H1 (cell line): ENCODE measurements around the gene NEURL4. TPM values are rescaled to one million over a fixed set of nuclear protein-coding genes. Genes with fewer than 3 reads are reported as not detected.

Source experiments
- CTCF ChIA-PET: fragments of 300-600 bp; sonication (Branson Sonifier 250); formaldehyde crosslinking; loops from one replicate; lab custom pipeline; 2021; ENCODE audit not compliant: partially characterized antibody; lab: Charles Lee
- POLR2A ChIA-PET: fragments of 300-600 bp; sonication (Branson Sonifier 250); formaldehyde crosslinking; loops from one replicate; lab custom pipeline; 2021; ENCODE audit warnings: inconsistent platforms; ENCODE audit not compliant: partially characterized antibody; lab: Charles Lee
- DNase-seq, 2 experiments: peaks; one replicate each; pipeline versions ENCODE4 v3.0.0 to v3.0.0-alpha.2; 2010 to 2022; ENCODE audit warnings: low spot score in 2 of 2, low read depth in 1 of 2, mixed read lengths in 1 of 2
- FAIRE-seq: peaks from 2 replicates; lab custom pipeline; 2011; peaks lifted over from hg19 to GRCh38; lab: Jason Lieb, UNC
- H2AFZ ChIP-seq: 2 replicates; pipeline ENCODE4 v1.8.1; 2012; ENCODE audit warnings: low read length, inconsistent platforms
- H2AK5ac ChIP-seq: 2 replicates; pipeline ENCODE4 v1.6.1; 2013; ENCODE audit warnings: low read depth, low read length
- H2BK120ac ChIP-seq: replicated peaks from 2 replicates; pipeline ENCODE3; 2013; ENCODE audit warnings: low read depth, low read length, inconsistent platforms
- H2BK12ac ChIP-seq: 2 replicates; pipeline ENCODE4 v1.6.1; 2013; ENCODE audit warnings: low read depth, low read length
- H2BK15ac ChIP-seq: 2 replicates; pipeline ENCODE4 v1.6.1; 2013; ENCODE audit warnings: low read length
- H2BK20ac ChIP-seq: 2 replicates; pipeline ENCODE4 v1.6.1; 2013; ENCODE audit warnings: low read length
- H2BK5ac ChIP-seq: 2 replicates; pipeline ENCODE4 v1.6.1; 2013; ENCODE audit warnings: low read depth, low read length
- H3K14ac ChIP-seq: 2 replicates; pipeline ENCODE4 v1.6.1; 2013; ENCODE audit warnings: inconsistent platforms; ENCODE audit not compliant: insufficient read length
- H3K18ac ChIP-seq: 2 replicates; pipeline ENCODE4 v1.6.1; 2013; ENCODE audit warnings: low read length; ENCODE audit errors: extremely low read depth
- H3K23ac ChIP-seq: 2 replicates; pipeline ENCODE4 v1.6.1; 2013; ENCODE audit warnings: inconsistent platforms; ENCODE audit not compliant: insufficient read length
- H3K23me2 ChIP-seq: 2 replicates; pipeline ENCODE4 v1.6.1; 2013; ENCODE audit warnings: low read depth, low read length
- H3K27ac ChIP-seq: 2 replicates; pipeline ENCODE4 v1.6.1; 2011; ENCODE audit warnings: low read depth, low read length, inconsistent platforms
- H3K27me3 ChIP-seq, 4 experiments: replicated peaks in 1 of 4; 1 replicate in 1 of 4; 2 replicates in 3 of 4; pipeline versions ENCODE4 v1.6.1 to v1.8.1; 2011 to 2013; ENCODE audit warnings: low read length in 3 of 4, mild to moderate bottlenecking in 3 of 4, inconsistent platforms in 2 of 4, mixed read lengths in 2 of 4, moderate library complexity in 1 of 4; ENCODE audit not compliant: control insufficient read depth in 3 of 4, insufficient read depth in 3 of 4; ENCODE audit errors: extremely low read depth in 1 of 4
- H3K36me3 ChIP-seq, 4 experiments: 2 replicates each; pipeline versions ENCODE4 v1.6.1 to v1.8.1; 2011 to 2013; ENCODE audit warnings: mild to moderate bottlenecking in 4 of 4, low read length in 3 of 4, moderate library complexity in 2 of 4, control low read depth in 1 of 4, inconsistent platforms in 1 of 4; ENCODE audit not compliant: insufficient read depth in 4 of 4, control insufficient read depth in 2 of 4
- H3K4ac ChIP-seq: replicated peaks from 2 replicates; pipeline ENCODE3; 2013; ENCODE audit warnings: low read length, low read depth, mixed read lengths, inconsistent platforms; ENCODE audit not compliant: insufficient read length
- H3K4me1 ChIP-seq, 4 experiments: replicated peaks in 1 of 4; 1 replicate in 1 of 4; 2 replicates in 3 of 4; pipeline versions ENCODE4 v1.6.1 to v1.8.1; 2011 to 2013; ENCODE audit warnings: low read length in 3 of 4, inconsistent platforms in 2 of 4, mixed read lengths in 1 of 4; ENCODE audit not compliant: insufficient read depth in 4 of 4, control insufficient read depth in 3 of 4
- H3K4me2 ChIP-seq, 2 experiments: 2 replicates each; pipeline versions ENCODE4 v1.6.1 to v1.8.1; 2011 to 2013; ENCODE audit warnings: low read depth in 2 of 2, low read length in 2 of 2, control low read depth in 1 of 2, inconsistent platforms in 1 of 2, mild to moderate bottlenecking in 1 of 2; ENCODE audit not compliant: insufficient read depth in 1 of 2
- H3K4me3 ChIP-seq, 4 experiments: fragments of 200-600, 300-600 bp in 1 of 4; sonication (generic), shearing (Covaris generic), sonication (Bioruptor Twin) in 1 of 4; 2 replicates each; pipeline versions ENCODE4 v1.5.1 to v1.8.1; 2011 to 2016; ENCODE audit warnings: low read length in 4 of 4, low read depth in 3 of 4, control low read depth in 2 of 4, inconsistent platforms in 2 of 4, mild to moderate bottlenecking in 2 of 4, mixed read lengths in 1 of 4, moderate library complexity in 1 of 4; ENCODE audit not compliant: insufficient read depth in 2 of 4; ENCODE audit errors: extremely low read depth in 1 of 4
- H3K56ac ChIP-seq: replicated peaks from 2 replicates; pipeline ENCODE3; 2013; ENCODE audit warnings: low read depth, mild to moderate bottlenecking, mixed read lengths, low read length, inconsistent platforms; ENCODE audit not compliant: insufficient read length
- H3K79me1 ChIP-seq: 2 replicates; pipeline ENCODE4 v1.6.1; 2013; ENCODE audit warnings: low read depth, low read length, control low read depth
- H3K79me2 ChIP-seq, 2 experiments: 2 replicates each; pipeline versions ENCODE4 v1.6.1 to v1.8.1; 2012 to 2013; ENCODE audit warnings: low read length in 2 of 2, mild to moderate bottlenecking in 2 of 2, inconsistent platforms in 1 of 2; ENCODE audit not compliant: insufficient read depth in 2 of 2, control insufficient read depth in 1 of 2
- H3K9ac ChIP-seq, 4 experiments: replicated peaks in 1 of 4; 1 replicate in 1 of 4; 2 replicates in 3 of 4; pipeline versions ENCODE4 v1.6.1 to v1.8.1; 2011 to 2013; ENCODE audit warnings: low read depth in 3 of 4, low read length in 3 of 4, control low read depth in 2 of 4, mild to moderate bottlenecking in 2 of 4, moderate library complexity in 2 of 4, inconsistent platforms in 1 of 4; ENCODE audit errors: extremely low read depth in 1 of 4
- H3K9me3 ChIP-seq, 2 experiments: 2 replicates each; pipeline versions ENCODE4 v1.6.1 to v1.8.1; 2012 to 2013; ENCODE audit warnings: mild to moderate bottlenecking in 2 of 2, moderate library complexity in 2 of 2, control low read depth in 1 of 2, inconsistent platforms in 1 of 2, low read depth in 1 of 2, low read length in 1 of 2, mixed read lengths in 1 of 2; ENCODE audit not compliant: insufficient read depth in 2 of 2
- H4K20me1 ChIP-seq, 2 experiments: replicated peaks in 1 of 2; 2 replicates each; pipeline versions ENCODE3 to v1.8.1; 2011 to 2013; ENCODE audit warnings: inconsistent platforms in 2 of 2, low read length in 2 of 2, mild to moderate bottlenecking in 1 of 2; ENCODE audit not compliant: insufficient read depth in 2 of 2, control insufficient read depth in 1 of 2
- H4K5ac ChIP-seq: 2 replicates; pipeline ENCODE4 v1.6.1; 2013; ENCODE audit warnings: low read length, low read depth, mixed read lengths, inconsistent platforms; ENCODE audit not compliant: insufficient read length
- H4K8ac ChIP-seq: 2 replicates; pipeline ENCODE4 v1.8.0; 2013; ENCODE audit warnings: mild to moderate bottlenecking, moderate library complexity, low read length, inconsistent platforms; ENCODE audit not compliant: insufficient read depth; ENCODE audit errors: extremely low read depth
- H4K91ac ChIP-seq: replicated peaks from 2 replicates; pipeline ENCODE3; 2013; ENCODE audit warnings: low read length, mixed read lengths, inconsistent platforms; ENCODE audit not compliant: insufficient read length
- BCL11A ChIP-seq, 2 experiments: IDR thresholded peaks; one replicate each; pipeline ENCODE4 v1.6.1; 2011; ENCODE audit warnings: low read depth in 2 of 2, low read length in 2 of 2, mild to moderate bottlenecking in 2 of 2
- BRCA1 ChIP-seq: IDR thresholded peaks from 2 replicates; pipeline ENCODE4 v1.6.1; 2012; ENCODE audit warnings: low read depth, low read length, improper control_type of control experiment
- EP300 ChIP-seq, 2 experiments: IDR thresholded peaks; 1 replicate in 1 of 2; 2 replicates in 1 of 2; pipeline ENCODE4 v1.6.1; 2011 to 2012; ENCODE audit warnings: low read depth in 2 of 2, low read length in 2 of 2, mild to moderate bottlenecking in 2 of 2, borderline replicate concordance in 1 of 2, inconsistent platforms in 1 of 2, moderate library complexity in 1 of 2
- HDAC2 ChIP-seq, 2 experiments: fragments of 300-600 bp in 1 of 2; sonication (generic) in 1 of 2; IDR thresholded peaks; 2 replicates each; pipeline ENCODE4 v1.6.1; 2011 to 2012; ENCODE audit warnings: low read depth in 2 of 2, low read length in 2 of 2, mild to moderate bottlenecking in 2 of 2, moderate library complexity in 2 of 2, borderline replicate concordance in 1 of 2, inconsistent platforms in 1 of 2
- HDAC6 ChIP-seq: IDR thresholded peaks from one replicate; pipeline ENCODE4 v1.7.1; 2012; ENCODE audit warnings: low read depth, mild to moderate bottlenecking, inconsistent platforms, low read length, moderate library complexity
- KDM5A ChIP-seq: fragments of 200-600 bp; IDR thresholded peaks from 2 replicates; pipeline ENCODE4 v1.7.1; 2012; ENCODE audit warnings: mild to moderate bottlenecking, low read length, inconsistent platforms, mixed read lengths
- RXRA ChIP-seq: IDR thresholded peaks from 2 replicates; pipeline ENCODE4 v1.6.1; 2011; ENCODE audit warnings: low read depth, mild to moderate bottlenecking, low read length, moderate library complexity; ENCODE audit not compliant: insufficient read depth
- SP1 ChIP-seq: IDR thresholded peaks from 2 replicates; pipeline ENCODE4 v1.6.1; 2011; ENCODE audit warnings: low read depth, low read length
- SP4 ChIP-seq: IDR thresholded peaks from 2 replicates; pipeline ENCODE4 v1.6.1; 2012; ENCODE audit warnings: low read length, inconsistent platforms
- TBP ChIP-seq: IDR thresholded peaks from 2 replicates; pipeline ENCODE4 v1.6.1; 2011; ENCODE audit warnings: low read depth, low read length, improper control_type of control experiment
- ZNF274 ChIP-seq: IDR thresholded peaks from 2 replicates; pipeline ENCODE4 v1.7.0; 2012; ENCODE audit warnings: low read length, borderline replicate concordance; ENCODE audit errors: extremely low read depth
- WGBS, 2 experiments: shearing (Covaris generic) in 1 of 2; methylation state at CpG; one replicate each; pipeline versions ENCODE4 v1.1.6 to v1.1.7; 2013 to 2015; ENCODE audit warnings: low lambda C conversion rate in 2 of 2, mixed read lengths in 2 of 2, inconsistent platforms in 1 of 2, low coverage in 1 of 2, missing lambda C conversion rate in 1 of 2; ENCODE audit not compliant: insufficient replicate concordance in 2 of 2, insufficient coverage in 1 of 2, insufficient read length in 1 of 2; ENCODE audit errors: extremely low coverage in 1 of 2, missing lambda C conversion rate in 1 of 2; 5-methylcytosine and 5-hydroxymethylcytosine counted together
- polyA plus RNA-seq, 7 experiments: library from polyadenylated mRNA; depleted of rRNA in 3 of 7; stranded (reverse) in 5 of 7; unstranded in 2 of 7; fragments of >200 nt in 5 of 7; fragments of 200-250 nt in 2 of 7; gene quantifications; 1 replicate in 5 of 7; 2 replicates in 1 of 7; 4 replicates in 1 of 7; pipeline versions ENCODE4 v1.2.1 to v1.2.3, GENCODE V29; 2011 to 2013; ENCODE audit warnings: missing spikeins in 2 of 7, mixed read lengths in 2 of 7
- total RNA-seq: library from RNA; stranded (reverse); fragmentation: NEBNext Ultra II Directional; extraction: Animal tissue kit (Norgen Biotek cat#: 25700); gene quantifications from 2 replicates; pipeline ENCODE4 v1.2.1, GENCODE V29; 2021
- TF ChIP-seq, protein P1 (sequence below): IDR thresholded peaks from 2 replicates; pipeline ENCODE4 v1.6.1; 2011; ENCODE audit warnings: low read depth, mild to moderate bottlenecking, low read length; ENCODE audit not compliant: insufficient read depth

NEURL4 gene
- total and polyA plus RNA-seq, 2 of the 8 experiments (the other 6 are each of a cell fraction or from before 2014, with no cell fraction given), result 29.6 to 46.8 TPM

DNA sequence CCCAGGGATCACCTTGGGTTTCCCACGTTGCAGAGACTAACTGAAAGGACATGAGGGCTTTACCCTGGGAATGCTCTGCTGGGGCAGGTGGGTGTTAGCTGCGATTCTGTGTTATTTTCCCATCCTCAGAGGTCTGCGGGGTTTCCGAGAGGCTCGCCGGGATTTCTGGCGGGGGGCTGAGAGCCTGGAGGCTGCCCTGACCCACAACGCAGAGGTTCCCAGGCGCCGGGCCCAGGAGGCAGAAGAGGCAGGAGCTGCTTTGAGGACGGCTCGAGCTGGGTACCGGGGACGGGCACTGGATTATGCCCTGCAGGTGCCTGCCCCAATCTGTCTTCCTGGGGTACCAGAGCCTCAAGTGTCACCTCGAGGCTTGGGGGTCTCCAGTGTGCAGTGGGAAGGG lies 14.1 kb upstream of the NEURL4 start:
- 94% methylated on average over 15 of the region's 15 CpGs; no CpG with 5 or more reads in 1 of the 2 experiments for WGBS, 2 experiments
- POLR2A ChIA-PET, result interaction anchor here (1.0 to 3.7 kb wide), 7 partner anchors 13 to 218 kb away, joined by 3 to 20 read pairs (median 3); partner anchors contain the start of gene NEURL4
- H3K36me3 ChIP-seq, result no peaks in the 10 kb centered on the region; a peak in 1 of 8 replicates
- no peak overlapping the region for H2BK20ac ChIP-seq
- H3K14ac ChIP-seq, result no peak overlapping the region
- H2AK5ac ChIP-seq, result no peak overlapping the region
- no peak overlapping the region for H3K18ac ChIP-seq
- no peaks in the 10 kb centered on the region for H3K79me1 ChIP-seq
- H2BK15ac ChIP-seq, result no peak overlapping the region
- H2BK5ac ChIP-seq, result no peak overlapping the region
- no peak overlapping the region for H4K5ac ChIP-seq
- no peak overlapping the region for H3K4me3 ChIP-seq
- no peak overlapping the region for H3K23ac ChIP-seq
- no peaks in the 10 kb centered on the region for H4K20me1 ChIP-seq
- H2AFZ ChIP-seq, result no peak overlapping the region
- no peaks in the 10 kb centered on the region for H3K23me2 ChIP-seq
- peak overlapping the region; percentile 5; the same call in 1 of the 2 replicates for H4K8ac ChIP-seq
- H3K4me2 ChIP-seq, result no peak overlapping the region
- H3K56ac ChIP-seq, result no peak overlapping the region
- no peak overlapping the region for H2BK120ac ChIP-seq
- no peaks in the 10 kb centered on the region for H3K9me3 ChIP-seq
- FAIRE-seq (no peak), DNase-seq (no peak)
- H3K79me2 ChIP-seq, result no peaks in the 10 kb centered on the region
- H4K91ac ChIP-seq, result no peak overlapping the region
- H3K4ac ChIP-seq, result no peak overlapping the region
- TF ChIP-seq KDM5A (no peak), EP300 (IDR thresholded peaks at IDR 0.05; ENCODE audit: borderline replicate concordance in 1 of 2, low read depth in 2 of 2, low read length in 2 of 2) (no peak), ZNF274 (no peak), SP4 (no peak), TBP (no peak), BRCA1 (no peak), SP1 (no peak), HDAC6 (no peak), RXRA (no peak), HDAC2 (IDR thresholded peaks at IDR 0.05; ENCODE audit: borderline replicate concordance in 1 of 2, low read depth in 2 of 2, low read length in 2 of 2) (no peak), BCL11A (IDR thresholded peaks at IDR 0.05; ENCODE audit: low read depth in 2 of 2, low read length in 2 of 2) (no peak)
- TF ChIP-seq, protein P1, sequence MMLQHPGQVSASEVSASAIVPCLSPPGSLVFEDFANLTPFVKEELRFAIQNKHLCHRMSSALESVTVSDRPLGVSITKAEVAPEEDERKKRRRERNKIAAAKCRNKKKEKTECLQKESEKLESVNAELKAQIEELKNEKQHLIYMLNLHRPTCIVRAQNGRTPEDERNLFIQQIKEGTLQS, result no peak
- H2BK12ac ChIP-seq, result no peak overlapping the region
- CTCF ChIA-PET, result interaction anchor here (0.5 to 14.1 kb wide), 7 partner anchors 10 to 303 kb away, joined by 3 to 167 read pairs (median 3); partner anchors contain the start of genes NEURL4 and TMEM95
- no peak overlapping the region for H3K9ac ChIP-seq
- H3K27me3 ChIP-seq, result no peaks in the 10 kb centered on the region
- H3K27ac ChIP-seq, result no peak overlapping the region
- no peaks in the 10 kb centered on the region for H3K4me1 ChIP-seq
